A549 (cell line): Measurements from ENCODE around the gene POLR3A.

Source experiments
- CBX8 ChIP-seq: fragments of 200-600 bp; sonication (generic); IDR thresholded peaks from 2 replicates; pipeline ENCODE4 v1.6.1; 2016
- MAFK ChIP-seq: fragments of 450-650 bp; IDR thresholded peaks from 2 replicates; pipeline ENCODE4 v1.6.1; 2014; ENCODE audit not compliant: partially characterized antibody
- POLR2A ChIP-seq: IDR thresholded peaks from 2 replicates; pipeline ENCODE4 v1.6.1; 2012; ENCODE audit warnings: mild to moderate bottlenecking, low read length
- SMC3 ChIP-seq: fragments of >200 bp; sonication (Bioruptor Twin); formaldehyde crosslinking; IDR thresholded peaks from 3 replicates; pipeline ENCODE4 v1.6.1; 2018; ENCODE audit warnings: inconsistent platforms
- TF ChIP-seq, protein P1 (sequence below): fragments of >200 bp; sonication (Bioruptor Twin); formaldehyde crosslinking; IDR thresholded peaks from 3 replicates; pipeline ENCODE4 v1.5.1; 2016
- TF ChIP-seq, protein P2 (sequence below): fragments of 250-450 bp; sonication (Bioruptor Pico); IDR thresholded peaks from 2 replicates; pipeline ENCODE4 v1.5.0; 2021; ENCODE audit warnings: mild to moderate bottlenecking, moderate library complexity, borderline replicate concordance

GRCh38 chr10:77972148-77972547, 57.2 kb downstream of the POLR3A start:
- no peak for TF ChIP-seq CBX8
- TF ChIP-seq SMC3 = no peak
- TF ChIP-seq, protein P1, sequence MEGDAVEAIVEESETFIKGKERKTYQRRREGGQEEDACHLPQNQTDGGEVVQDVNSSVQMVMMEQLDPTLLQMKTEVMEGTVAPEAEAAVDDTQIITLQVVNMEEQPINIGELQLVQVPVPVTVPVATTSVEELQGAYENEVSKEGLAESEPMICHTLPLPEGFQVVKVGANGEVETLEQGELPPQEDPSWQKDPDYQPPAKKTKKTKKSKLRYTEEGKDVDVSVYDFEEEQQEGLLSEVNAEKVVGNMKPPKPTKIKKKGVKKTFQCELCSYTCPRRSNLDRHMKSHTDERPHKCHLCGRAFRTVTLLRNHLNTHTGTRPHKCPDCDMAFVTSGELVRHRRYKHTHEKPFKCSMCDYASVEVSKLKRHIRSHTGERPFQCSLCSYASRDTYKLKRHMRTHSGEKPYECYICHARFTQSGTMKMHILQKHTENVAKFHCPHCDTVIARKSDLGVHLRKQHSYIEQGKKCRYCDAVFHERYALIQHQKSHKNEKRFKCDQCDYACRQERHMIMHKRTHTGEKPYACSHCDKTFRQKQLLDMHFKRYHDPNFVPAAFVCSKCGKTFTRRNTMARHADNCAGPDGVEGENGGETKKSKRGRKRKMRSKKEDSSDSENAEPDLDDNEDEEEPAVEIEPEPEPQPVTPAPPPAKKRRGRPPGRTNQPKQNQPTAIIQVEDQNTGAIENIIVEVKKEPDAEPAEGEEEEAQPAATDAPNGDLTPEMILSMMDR = no peak
- TF ChIP-seq POLR2A = no peak
- TF ChIP-seq MAFK = no peak
- TF ChIP-seq, protein P2, sequence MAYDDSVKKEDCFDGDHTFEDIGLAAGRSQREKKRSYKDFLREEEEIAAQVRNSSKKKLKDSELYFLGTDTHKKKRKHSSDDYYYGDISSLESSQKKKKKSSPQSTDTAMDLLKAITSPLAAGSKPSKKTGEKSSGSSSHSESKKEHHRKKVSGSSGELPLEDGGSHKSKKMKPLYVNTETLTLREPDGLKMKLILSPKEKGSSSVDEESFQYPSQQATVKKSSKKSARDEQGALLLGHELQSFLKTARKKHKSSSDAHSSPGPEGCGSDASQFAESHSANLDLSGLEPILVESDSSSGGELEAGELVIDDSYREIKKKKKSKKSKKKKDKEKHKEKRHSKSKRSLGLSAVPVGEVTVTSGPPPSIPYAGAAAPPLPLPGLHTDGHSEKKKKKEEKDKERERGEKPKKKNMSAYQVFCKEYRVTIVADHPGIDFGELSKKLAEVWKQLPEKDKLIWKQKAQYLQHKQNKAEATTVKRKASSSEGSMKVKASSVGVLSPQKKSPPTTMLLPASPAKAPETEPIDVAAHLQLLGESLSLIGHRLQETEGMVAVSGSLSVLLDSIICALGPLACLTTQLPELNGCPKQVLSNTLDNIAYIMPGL = no peak
